HG03442 (cell line): Measurements from ENCODE around the gene NHLRC4.

ENCODE experiments used
- ATAC-seq: cut with Tn5 transposase; IDR thresholded peaks from one replicate; pipeline ENCODE4 v1.9.1; 2021; ENCODE audit warnings: mild to moderate bottlenecking, moderate library complexity; ENCODE audit not compliant: unreplicated experiment

Gene NHLRC4

GRCh38 chr16:582614-583331, 16.0 kb downstream of the NHLRC4 start:
- ATAC-seq = no peak

- ATAC-seq = no peak
Measured at GRCh38 chr16:583470-583814, 16.6 kb downstream of the NHLRC4 start.

GRCh38 chr16:583815-584591, 17.2 kb downstream of the NHLRC4 start:
- no peak for ATAC-seq

- ATAC-seq = no peak
Measured at GRCh38 chr16:585351-585750, 18.5 kb downstream of the NHLRC4 start.

- ATAC-seq = no peak
Measured at GRCh38 chr16:586047-586644, 19.3 kb downstream of the NHLRC4 start.

GRCh38 chr16:586645-587590, 20.1 kb downstream of the NHLRC4 start:
- ATAC-seq = no peak

GRCh38 chr16:588639-588888, 21.8 kb downstream of the NHLRC4 start:
- ATAC-seq = peak; percentile 2

GRCh38 chr16:588889-589657, 22.3 kb downstream of the NHLRC4 start:
- ATAC-seq = peak; percentile 63

GRCh38 chr16:589658-590187, 22.9 kb downstream of the NHLRC4 start, which contains the start of gene RAB40C:
Gene RAB40C, plus strand, starts transcription at chr16:590066. Its CDS starts 226 bp downstream, at chr16:590292.
- peak; percentile 75 for ATAC-seq

- ATAC-seq = no peak
Measured at GRCh38 chr16:590188-590814, 23.5 kb downstream of the NHLRC4 start.

GRCh38 chr16:590815-591200, 24.0 kb downstream of the NHLRC4 start:
- no peak for ATAC-seq

GRCh38 chr16:591231-591630, 24.4 kb downstream of the NHLRC4 start:
- no peak for ATAC-seq

- no peak for ATAC-seq
Measured at GRCh38 chr16:591892-592517, 25.2 kb downstream of the NHLRC4 start.

- no peak for ATAC-seq
Measured at GRCh38 chr16:592518-593306, 25.9 kb downstream of the NHLRC4 start.

- ATAC-seq = no peak
Measured at GRCh38 chr16:593406-593805, 26.6 kb downstream of the NHLRC4 start.

- no peak for ATAC-seq
Measured at GRCh38 chr16:593807-594206, 27.0 kb downstream of the NHLRC4 start.

- no peak for ATAC-seq
Measured at GRCh38 chr16:595094-595528, 28.3 kb downstream of the NHLRC4 start.

- no peak for ATAC-seq
Measured at GRCh38 chr16:595942-596735, 29.3 kb downstream of the NHLRC4 start.
